OCI-LY7 (cell line): ENCODE measurements around the gene USP22. TPM values are rescaled to one million over a fixed set of nuclear protein-coding genes. Genes with fewer than 3 reads are reported as not detected.

Experiments
- BruUV-seq: library from RNA; stranded (reverse); fragments of 400-500 nt; replicated peaks from 2 replicates; lab custom pipeline; 2021; lab: Mats Ljungman, UMichigan
- CTCF ChIA-PET: fragments of 300-600 bp; sonication (Branson Sonifier 250); formaldehyde crosslinking; loops from one replicate; lab custom pipeline; 2022; ENCODE audit warnings: antibody characterized with exemption; ENCODE audit not compliant: unreplicated experiment; lab: Charles Lee
- POLR2A ChIA-PET: fragments of 300-600 bp; sonication (Branson Sonifier 250); formaldehyde crosslinking; loops from one replicate; lab custom pipeline; 2022; ENCODE audit warnings: antibody characterized with exemption; lab: Charles Lee
- DNase-seq: peaks from one replicate; pipeline ENCODE4 v3.0.0-alpha.2; 2015; ENCODE audit warnings: low spot score
- H2AFZ ChIP-seq: fragments of 200-600 bp; sonication (generic), shearing (Covaris generic); 2 replicates; pipeline ENCODE4 v1.6.1; 2014; ENCODE audit warnings: mild to moderate bottlenecking, antibody characterized with exemption, low read length, moderate library complexity
- H3K27ac ChIP-seq: fragments of 200-600 bp; sonication (generic); 2 replicates; pipeline ENCODE4 v1.5.1; 2014; ENCODE audit warnings: mixed run types, low read depth, mild to moderate bottlenecking, moderate library complexity, low read length, inconsistent platforms; ENCODE audit not compliant: poor library complexity, severe bottlenecking
- H3K36me3 ChIP-seq: fragments of 200-600 bp; sonication (generic); 2 replicates; pipeline ENCODE4 v1.6.1; 2014; ENCODE audit warnings: mild to moderate bottlenecking, antibody characterized with exemption, low read length, moderate library complexity, mixed read lengths; ENCODE audit not compliant: insufficient read depth
- H3K4me1 ChIP-seq: fragments of 200-600 bp; sonication (generic); 2 replicates; pipeline ENCODE4 v1.5.1; 2014; ENCODE audit warnings: mild to moderate bottlenecking, low read length; ENCODE audit not compliant: insufficient read depth, poor library complexity, severe bottlenecking
- H3K4me2 ChIP-seq: fragments of 200-600 bp; sonication (generic); 2 replicates; pipeline ENCODE4 v1.6.1; 2014; ENCODE audit warnings: mild to moderate bottlenecking, low read length
- H3K4me3 ChIP-seq: fragments of 200-600 bp; sonication (generic); 2 replicates; pipeline ENCODE4 v1.5.1; 2014; ENCODE audit warnings: mild to moderate bottlenecking, low read depth, low read length; ENCODE audit not compliant: poor library complexity, severe bottlenecking
- H3K79me2 ChIP-seq: fragments of 200-600 bp; sonication (generic); 2 replicates; pipeline ENCODE4 v1.6.1; 2016; ENCODE audit warnings: low read depth, mild to moderate bottlenecking, low read length, moderate library complexity, mixed read lengths; ENCODE audit not compliant: insufficient read depth
- H3K9me2 ChIP-seq: fragments of 200-600 bp; sonication (generic); 2 replicates; pipeline ENCODE4 v1.6.1; 2016; ENCODE audit warnings: mild to moderate bottlenecking, low read length, mixed read lengths; ENCODE audit not compliant: insufficient read depth
- H3K9me3 ChIP-seq: fragments of 200-600 bp; sonication (generic); 2 replicates; pipeline ENCODE4 v1.6.1; 2014; ENCODE audit warnings: mild to moderate bottlenecking, mixed run types, low read length, mixed read lengths
- H4K20me1 ChIP-seq: fragments of 200-600 bp; sonication (generic); 2 replicates; pipeline ENCODE4 v1.6.1; 2014; ENCODE audit warnings: mild to moderate bottlenecking, antibody characterized with exemption, low read length, moderate library complexity, mixed read lengths; ENCODE audit not compliant: insufficient read depth
- CTCF ChIP-seq: fragments of 200-600 bp; sonication (generic); conservative IDR thresholded peaks from 2 replicates; pipeline ENCODE4 v1.5.1; 2014; ENCODE audit warnings: mild to moderate bottlenecking, antibody characterized with exemption, low read length, moderate library complexity, mixed read lengths
- EZH2phosphoT487 ChIP-seq: fragments of 200-600 bp; sonication (generic); IDR thresholded peaks from 2 replicates; pipeline ENCODE4 v1.6.1; 2018; ENCODE audit warnings: low read depth, borderline replicate concordance, mild to moderate bottlenecking, mixed run types, antibody characterized with exemption, low read length, moderate library complexity, mixed read lengths
- intact Hi-C: fragments of 100-400 bp; cut with micrococcal nuclease; formaldehyde crosslinking; loops from one replicate; pipeline ENCODE4 v1.10.0; 2022; ENCODE audit not compliant: unreplicated experiment
- total RNA-seq, 2 experiments: library from RNA; depleted of rRNA in 1 of 2; stranded (reverse); fragments of >200 nt in 1 of 2; shearing (Covaris generic) in 1 of 2; gene quantifications; 2 replicates each; pipeline ENCODE4 v1.2.3, GENCODE V29; 2014 to 2022

The USP22 gene
- total RNA-seq, 2 experiments from 2014 or later = 180 to 302 TPM

GRCh38 chr17:21061158-21061835 is 18.5 kb upstream of the USP22 start:
- BruUV-seq = no TSS peak
- no peak for TF ChIP-seq EZH2phosphoT487
- no peak for TF ChIP-seq CTCF
- Histone ChIP-seq H2AFZ (peak overlapping the region; percentile 91; the same call in 1 of the 2 replicates), H4K20me1 (no peaks in the 10 kb centered on the region), H3K36me3 (no peaks in the 10 kb centered on the region), H3K4me1 (peaks cover 85% of the 10 kb centered on the region), H3K4me2 (peak overlapping the region; percentile 75), H3K79me2 (no peaks in the 10 kb centered on the region), H3K4me3 (peak overlapping the region; percentile 37), H3K9me3 (no peaks in the 10 kb centered on the region), H3K9me2 (no peaks in the 10 kb centered on the region), H3K27ac (peak overlapping the region; percentile 70)
- CTCF ChIA-PET = interaction anchor here (1.0 kb wide), 1 partner anchor 31 kb away, joined by 3 read pairs; no protein-coding TSS in a partner anchor
- peak; percentile 50 for DNase-seq
- intact Hi-C loops = loop anchor here (1.0 kb wide), 1 partner anchor 18 kb away; the partner anchor contains the start of gene USP22
- POLR2A ChIA-PET = interaction anchor here (1.5 to 2.3 kb wide), 3 partner anchors 10 to 18 kb away, joined by 4 to 17 read pairs (median 12); partner anchors contain the start of gene USP22

GRCh38 chr17:21059761-21060160 is 16.9 kb upstream of the USP22 start:
- DNase-seq = no peak
- Histone ChIP-seq H3K4me3 (no peak overlapping the region), H2AFZ (no peak overlapping the region), H3K79me2 (no peaks in the 10 kb centered on the region), H3K36me3 (no peaks in the 10 kb centered on the region), H3K4me2 (no peak overlapping the region), H3K9me2 (no peaks in the 10 kb centered on the region), H3K4me1 (peaks cover 72% of the 10 kb centered on the region), H3K27ac (no peak overlapping the region), H3K9me3 (no peaks in the 10 kb centered on the region), H4K20me1 (no peaks in the 10 kb centered on the region)
- intact Hi-C loops = no loop called here
- ChIA-PET POLR2A (interaction anchor here (0.6 to 2.9 kb wide), 9 partner anchors 8 to 713 kb away, joined by 3 to 17 read pairs (median 4); partner anchors contain the start of gene USP22), CTCF (interaction anchor here (0.6 to 1.2 kb wide), 4 partner anchors 15 to 39 kb away, joined by 3 to 8 read pairs (median 4); partner anchors contain the start of gene USP22)
- TF ChIP-seq CTCF (no peak), EZH2phosphoT487 (no peak)
- no TSS peak for BruUV-seq
